ENCODE results near the gene SNX7. TPM values are rescaled to one million over a fixed set of nuclear protein-coding genes. Genes with fewer than 3 reads are reported as not detected.

SNX7 gene
- total and polyA plus RNA-seq, 8 donors = 11.1 to 38.9 (median 24.5) TPM

GRCh38 chr1:98644510-98644909 is 17.0 kb upstream of the SNX7 start:
- TF ChIP-seq POLR2A (IDR thresholded peaks at IDR 0.05) (no peak), EP300 (IDR thresholded peaks at IDR 0.05) (no peak), CTCF (IDR thresholded peaks at IDR 0.05) (no peak), POLR2AphosphoS5 (IDR thresholded peaks at IDR 0.05) (no peak)
- Histone ChIP-seq H3K4me3 (no peak overlapping the region), H3K27me3 (no peaks in the 10 kb centered on the region), H3K9me3 (peaks cover 0 to 12% (median 0%) of the 10 kb centered on the region in 4 donors), H3K4me1 (no peaks in the 10 kb centered on the region), H3K36me3 (no peaks in the 10 kb centered on the region), H3K27ac (no peak overlapping the region)
- DNase-seq = no peak
- 55 to 73% (median 66%) methylated on average over 2 of the region's 2 CpGs for WGBS, 5 donors
- intact Hi-C loops (cut with DNase I; ENCODE audit: low total_unique reads) = no loop called here

DNA sequence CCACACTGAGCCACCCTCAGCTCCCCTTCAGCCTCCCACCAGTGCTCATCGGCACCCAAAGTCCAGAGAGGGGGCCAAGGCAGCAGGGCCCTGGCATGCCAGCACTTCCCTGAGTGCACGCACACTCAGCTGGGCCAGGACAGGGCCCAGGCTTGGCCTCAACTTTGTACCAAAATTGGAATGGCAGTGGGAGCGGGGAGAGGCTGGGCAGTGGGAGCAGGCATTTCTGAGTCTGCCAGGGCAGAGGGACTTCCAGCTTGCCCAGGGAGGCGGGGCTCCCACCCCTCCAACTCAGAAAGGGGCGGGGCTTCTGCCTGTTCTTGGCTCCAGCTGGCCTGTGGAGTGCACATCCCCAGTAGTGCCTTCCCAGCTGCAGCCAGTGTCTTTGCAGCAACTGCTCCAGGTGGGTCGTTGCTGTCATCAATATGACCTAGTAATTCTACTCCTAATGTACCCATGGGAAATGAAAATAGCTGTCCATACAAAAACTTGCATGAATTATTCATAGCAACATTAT is 10.3 kb upstream of the SNX7 start:
- Histone ChIP-seq H3K4me1 (no peaks in the 10 kb centered on the region), H3K36me3 (no peaks in the 10 kb centered on the region), H3K9me3 (peaks cover 0 to 11% (median 0%) of the 10 kb centered on the region in 4 donors), H3K27ac (no peak overlapping the region), H3K4me3 (no peak overlapping the region), H3K27me3 (no peaks in the 10 kb centered on the region)
- intact Hi-C loops (cut with DNase I; ENCODE audit: low total_unique reads) = no loop called here
- no peak for DNase-seq
- TF ChIP-seq POLR2AphosphoS5 (IDR thresholded peaks at IDR 0.05) = no peak
- TF ChIP-seq POLR2A (IDR thresholded peaks at IDR 0.05) = no peak
- TF ChIP-seq EP300 (IDR thresholded peaks at IDR 0.05) = no peak
- no peak for TF ChIP-seq CTCF (IDR thresholded peaks at IDR 0.05)
- WGBS, 5 donors = 63 to 94% (median 73%) methylated on average over 3 to 6 of the region's 6 CpGs

DNA sequence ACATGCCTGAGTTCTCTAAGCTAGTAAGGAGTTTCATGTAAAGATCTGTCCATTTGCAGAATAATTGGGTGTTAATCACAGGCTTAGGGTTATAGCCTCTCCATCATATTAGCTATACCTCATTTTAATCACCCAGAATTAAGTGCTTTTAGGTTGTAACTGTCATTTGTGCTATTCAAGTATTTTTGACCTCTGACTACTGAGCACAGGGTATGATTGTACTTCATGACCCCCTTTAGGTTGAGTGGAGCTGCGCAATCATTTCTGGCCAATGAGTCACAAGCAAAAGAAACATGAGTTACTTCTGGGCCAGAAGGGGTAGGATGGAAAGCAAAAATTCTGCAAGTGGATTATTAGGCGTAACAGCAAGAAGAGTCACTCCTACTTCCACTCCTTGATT is 8.4 kb upstream of the SNX7 start:
- no peak overlapping the region for H3K27ac ChIP-seq
- no peak for TF ChIP-seq CTCF (IDR thresholded peaks at IDR 0.05)
- H3K4me3 ChIP-seq = no peak overlapping the region
- no peaks in the 10 kb centered on the region for H3K27me3 ChIP-seq
- DNase-seq = no peak
- intact Hi-C loops (cut with DNase I; ENCODE audit: low total_unique reads) = no loop called here
- 92 to 98% (median 95%) methylated on average over 2 of the region's 2 CpGs for WGBS, 5 donors
- no peaks in the 10 kb centered on the region for H3K36me3 ChIP-seq
- no peaks in the 10 kb centered on the region for H3K4me1 ChIP-seq
- H3K9me3 ChIP-seq = peaks cover 0 to 11% (median 0%) of the 10 kb centered on the region in 4 donors

GRCh38 chr1:98659879-98660278 is 1.6 kb upstream of the SNX7 start:
- no peak overlapping the region for H3K27ac ChIP-seq
- peaks cover 0 to 24% (median 12%) of the 10 kb centered on the region in 4 donors for H3K4me1 ChIP-seq
- H3K9me3 ChIP-seq = no peaks in the 10 kb centered on the region
- no peaks in the 10 kb centered on the region for H3K36me3 ChIP-seq
- H3K4me3 ChIP-seq = no peak overlapping the region
- no peak for DNase-seq
- TF ChIP-seq EP300 (IDR thresholded peaks at IDR 0.05) (no peak), POLR2AphosphoS5 (IDR thresholded peaks at IDR 0.05) (no peak), CTCF (IDR thresholded peaks at IDR 0.05) (no peak), POLR2A (IDR thresholded peaks at IDR 0.05) (no peak)
- peaks cover 0 to 10% (median 0%) of the 10 kb centered on the region in 3 donors for H3K27me3 ChIP-seq
- intact Hi-C loops (cut with DNase I; ENCODE audit: low total_unique reads) = no loop called here

Measured in stomach (tissue), 9 donors.